Suprapubic skin (tissue), 4 donors: Measurements from ENCODE around the gene ANO4.

ENCODE experiments used
- POLR2A ChIP-seq, 2 donors: fragments of 450-650 bp; IDR thresholded peaks; one replicate each; pipeline ENCODE4 v1.6.1; 2017; ENCODE audit warnings: antibody characterized with exemption in 2 of 2, mild to moderate bottlenecking in 2 of 2, moderate library complexity in 2 of 2
- POLR2AphosphoS5 ChIP-seq, 3 donors: sonication (generic); formaldehyde crosslinking; IDR thresholded peaks; one replicate each; pipeline ENCODE4 v1.6.1; 2017; ENCODE audit warnings: antibody characterized with exemption in 3 of 3
- TF ChIP-seq, protein P1 (sequence below), 2 donors: fragments of 200-600 bp in 1 of 2; fragments of 450-650 bp in 1 of 2; sonication (generic) in 1 of 2; IDR thresholded peaks; one replicate each; pipeline ENCODE4 v1.5.1; 2016 to 2019; ENCODE audit warnings: antibody characterized with exemption in 2 of 2, mild to moderate bottlenecking in 1 of 2, moderate library complexity in 1 of 2

DNA sequence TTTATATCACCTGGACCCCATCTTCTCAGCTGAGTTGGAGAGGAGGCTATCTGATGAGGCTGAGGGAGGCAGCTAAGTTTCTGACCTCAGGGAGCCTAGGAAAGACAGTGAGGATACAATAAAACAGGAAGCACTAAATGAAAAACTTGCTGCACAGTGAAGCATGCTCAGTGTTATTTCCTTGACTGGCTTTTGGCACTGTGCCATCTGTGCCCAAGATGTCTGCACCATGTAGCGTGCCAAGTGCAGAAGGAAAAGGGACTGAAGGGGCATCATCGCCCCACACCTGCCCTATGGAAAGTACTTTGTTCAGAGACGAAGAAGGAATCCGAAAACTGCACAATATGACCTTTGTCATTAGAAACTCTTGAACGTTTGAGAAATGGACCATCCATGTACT is 102.7 kb downstream of the ANO4 start:
- TF ChIP-seq, protein P1, sequence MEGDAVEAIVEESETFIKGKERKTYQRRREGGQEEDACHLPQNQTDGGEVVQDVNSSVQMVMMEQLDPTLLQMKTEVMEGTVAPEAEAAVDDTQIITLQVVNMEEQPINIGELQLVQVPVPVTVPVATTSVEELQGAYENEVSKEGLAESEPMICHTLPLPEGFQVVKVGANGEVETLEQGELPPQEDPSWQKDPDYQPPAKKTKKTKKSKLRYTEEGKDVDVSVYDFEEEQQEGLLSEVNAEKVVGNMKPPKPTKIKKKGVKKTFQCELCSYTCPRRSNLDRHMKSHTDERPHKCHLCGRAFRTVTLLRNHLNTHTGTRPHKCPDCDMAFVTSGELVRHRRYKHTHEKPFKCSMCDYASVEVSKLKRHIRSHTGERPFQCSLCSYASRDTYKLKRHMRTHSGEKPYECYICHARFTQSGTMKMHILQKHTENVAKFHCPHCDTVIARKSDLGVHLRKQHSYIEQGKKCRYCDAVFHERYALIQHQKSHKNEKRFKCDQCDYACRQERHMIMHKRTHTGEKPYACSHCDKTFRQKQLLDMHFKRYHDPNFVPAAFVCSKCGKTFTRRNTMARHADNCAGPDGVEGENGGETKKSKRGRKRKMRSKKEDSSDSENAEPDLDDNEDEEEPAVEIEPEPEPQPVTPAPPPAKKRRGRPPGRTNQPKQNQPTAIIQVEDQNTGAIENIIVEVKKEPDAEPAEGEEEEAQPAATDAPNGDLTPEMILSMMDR (IDR thresholded peaks at IDR 0.05): no peak
- TF ChIP-seq POLR2A (IDR thresholded peaks at IDR 0.05): no peak
- TF ChIP-seq POLR2AphosphoS5 (IDR thresholded peaks at IDR 0.05): no peak
